HepG2 (cell line): ENCODE results near the gene TRMT1. TPM values are rescaled to one million over a fixed set of nuclear protein-coding genes. Genes with fewer than 3 reads are reported as not detected.

ENCODE experiments used
- KDM4B ChIP-seq: sonication (generic); formaldehyde crosslinking; IDR thresholded peaks from 2 replicates; pipeline ENCODE4 v1.4.0; 2020; ENCODE audit warnings: missing genetic modification reagents
- MEIS1 ChIP-seq: sonication (generic); formaldehyde crosslinking; IDR thresholded peaks from 2 replicates; pipeline ENCODE4 v1.9.0; 2021; ENCODE audit warnings: mild to moderate bottlenecking, missing genetic modification reagents, moderate library complexity, borderline replicate concordance
- MIER2 ChIP-seq: IDR thresholded peaks from 2 replicates; pipeline ENCODE4 v1.6.1; 2016; ENCODE audit warnings: missing biosample characterization, missing genetic modification reagents
- MTA3 ChIP-seq: sonication (generic); formaldehyde crosslinking; IDR thresholded peaks from 2 replicates; pipeline ENCODE4 v1.4.0; 2020; ENCODE audit warnings: missing genetic modification reagents
- MXD3 ChIP-seq: IDR thresholded peaks from 2 replicates; pipeline ENCODE4 v1.6.1; 2016; ENCODE audit warnings: mild to moderate bottlenecking, missing biosample characterization, missing genetic modification reagents
- NCOR1 ChIP-seq: fragments of 200-600 bp; sonication (generic); IDR thresholded peaks from 2 replicates; pipeline ENCODE4 v1.7.0; 2017; ENCODE audit warnings: antibody characterized with exemption, low read length, borderline replicate concordance
- PBX2 ChIP-seq: IDR thresholded peaks from 2 replicates; pipeline ENCODE4 v1.6.1; 2016; ENCODE audit warnings: control low read depth
- PRDM10 ChIP-seq: sonication (generic); formaldehyde crosslinking; IDR thresholded peaks from 2 replicates; pipeline ENCODE4 v1.4.0; 2020; ENCODE audit warnings: low read depth, missing genetic modification reagents
- SALL1 ChIP-seq: sonication (generic); formaldehyde crosslinking; IDR thresholded peaks from 2 replicates; pipeline ENCODE4 v1.8.0; 2022; ENCODE audit warnings: mild to moderate bottlenecking, missing genetic modification reagents
- STAT5B ChIP-seq: sonication (generic); formaldehyde crosslinking; IDR thresholded peaks from 2 replicates; pipeline ENCODE4 v1.4.0; 2020; ENCODE audit warnings: missing genetic modification reagents
- ZNF407 ChIP-seq: sonication (generic); formaldehyde crosslinking; IDR thresholded peaks from one replicate; pipeline ENCODE4 v1.5.1; 2020; ENCODE audit warnings: mild to moderate bottlenecking, missing genetic modification reagents; ENCODE audit errors: not compliant biosample characterization
- ZNF468 ChIP-seq: sonication (generic); formaldehyde crosslinking; IDR thresholded peaks from 2 replicates; pipeline ENCODE4 v1.8.0; 2022; ENCODE audit warnings: mild to moderate bottlenecking, moderate library complexity, missing genetic modification reagents
- polyA plus RNA-seq, 8 experiments: library from polyadenylated mRNA; depleted of rRNA in 3 of 8; stranded (reverse) in 7 of 8; unstranded in 1 of 8; fragments of >200 nt; fragmentation: Illumina TruSeq in 4 of 8; extraction: Trizol in 4 of 8; gene quantifications; 2 replicates each; pipeline versions ENCODE4 v1.2.1 to v1.2.3, GENCODE V29; 2011 to 2016; ENCODE audit warnings: low read depth in 4 of 8, missing spikeins in 1 of 8, mixed read lengths in 1 of 8; ENCODE audit not compliant: insufficient read depth in 1 of 8
- total RNA-seq, 5 experiments: library from RNA; depleted of rRNA; stranded (reverse); fragments of >200 nt; fragmentation: Illumina TruSeq; extraction: Trizol; gene quantifications; 2 replicates each; pipeline ENCODE4 v1.2.3, GENCODE V29; 2016; ENCODE audit warnings: low read depth in 1 of 5
- TF ChIP-seq, protein P1 (sequence below): sonication (generic); formaldehyde crosslinking; conservative IDR thresholded peaks from 2 replicates; pipeline ENCODE4 v1.8.0; 2022; ENCODE audit warnings: mild to moderate bottlenecking, moderate library complexity, missing genetic modification reagents

Gene TRMT1
- total and polyA plus RNA-seq, 2 of the 13 experiments (the other 11 are each of a cell fraction or from before 2014, with no cell fraction given) = 35.5 to 44.1 TPM

- TF ChIP-seq ZNF407 (CRISPR knock-in tag) (no peak), STAT5B (CRISPR knock-in tag) (no peak), MXD3 (CRISPR knock-in tag) (no peak), KDM4B (CRISPR knock-in tag) (no peak), PBX2 (no peak), SALL1 (peak; percentile 58; the same call in 1 of the 2 replicates), MTA3 (no peak), ZNF468 (CRISPR knock-in tag) (no peak), MEIS1 (CRISPR knock-in tag) (no peak), NCOR1 (no peak), PRDM10 (CRISPR knock-in tag) (no peak), MIER2 (CRISPR knock-in tag) (no peak)
- TF ChIP-seq, protein P1, sequence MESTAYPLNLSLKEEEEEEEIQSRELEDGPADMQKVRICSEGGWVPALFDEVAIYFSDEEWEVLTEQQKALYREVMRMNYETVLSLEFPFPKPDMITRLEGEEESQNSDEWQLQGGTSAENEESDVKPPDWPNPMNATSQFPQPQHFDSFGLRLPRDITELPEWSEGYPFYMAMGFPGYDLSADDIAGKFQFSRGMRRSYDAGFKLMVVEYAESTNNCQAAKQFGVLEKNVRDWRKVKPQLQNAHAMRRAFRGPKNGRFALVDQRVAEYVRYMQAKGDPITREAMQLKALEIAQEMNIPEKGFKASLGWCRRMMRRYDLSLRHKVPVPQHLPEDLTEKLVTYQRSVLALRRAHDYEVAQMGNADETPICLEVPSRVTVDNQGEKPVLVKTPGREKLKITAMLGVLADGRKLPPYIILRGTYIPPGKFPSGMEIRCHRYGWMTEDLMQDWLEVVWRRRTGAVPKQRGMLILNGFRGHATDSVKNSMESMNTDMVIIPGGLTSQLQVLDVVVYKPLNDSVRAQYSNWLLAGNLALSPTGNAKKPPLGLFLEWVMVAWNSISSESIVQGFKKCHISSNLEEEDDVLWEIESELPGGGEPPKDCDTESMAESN (CRISPR knock-in tag) = no peak
Measured at GRCh38 chr19:13117772-13118423, 1.4 kb upstream of the TRMT1 start, which contains the start of gene NACC1 (continued).
